ENCODE measurements around the gene CCDC12.

The CCDC12 gene

DNA sequence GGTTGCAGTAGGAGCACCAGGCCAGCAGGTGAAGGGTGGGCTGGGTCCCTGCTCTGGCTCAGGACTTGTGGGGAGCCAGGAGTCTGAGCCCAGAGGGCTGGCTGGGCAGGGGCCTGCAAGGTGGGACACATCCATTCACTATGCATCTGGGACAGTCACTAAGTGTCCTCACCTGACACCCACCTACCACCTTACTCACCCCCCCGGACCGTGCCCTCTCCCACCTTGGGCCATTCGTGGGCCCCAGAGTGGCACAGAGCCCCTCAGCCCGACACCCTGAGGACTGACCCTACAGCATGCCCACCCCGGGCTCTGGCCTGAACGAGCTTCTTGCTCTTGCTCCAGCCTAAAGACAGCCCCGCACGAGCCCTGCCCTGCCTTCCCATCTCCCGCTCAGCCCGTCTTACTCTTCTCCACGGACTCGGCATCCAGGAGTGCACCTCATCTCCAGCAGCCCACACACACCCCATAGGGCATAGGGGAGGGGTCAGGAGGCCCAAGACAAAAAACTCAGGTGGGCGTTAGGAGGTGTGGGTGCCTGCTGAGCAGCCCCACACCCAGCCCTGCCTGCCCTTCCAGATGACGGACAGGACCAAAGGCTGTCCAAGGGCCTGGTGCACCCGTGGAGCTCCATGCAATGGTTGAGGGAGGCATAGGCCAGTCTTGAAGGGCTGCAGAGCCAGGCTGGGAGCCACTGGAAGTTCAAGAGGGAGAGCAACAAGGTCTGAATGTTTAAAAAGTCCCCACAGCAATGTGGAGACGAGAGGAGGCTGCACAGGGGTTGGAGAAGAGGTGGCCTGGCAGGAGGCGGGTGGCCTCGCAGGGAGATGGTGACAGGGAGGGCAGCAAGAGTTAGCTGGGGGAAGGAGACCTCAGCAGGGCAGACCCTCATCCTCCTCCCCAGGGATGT lies 72.0 kb downstream of the CCDC12 start:
- no peak for DNase-seq (ENCODE audit: low read depth)

DNA sequence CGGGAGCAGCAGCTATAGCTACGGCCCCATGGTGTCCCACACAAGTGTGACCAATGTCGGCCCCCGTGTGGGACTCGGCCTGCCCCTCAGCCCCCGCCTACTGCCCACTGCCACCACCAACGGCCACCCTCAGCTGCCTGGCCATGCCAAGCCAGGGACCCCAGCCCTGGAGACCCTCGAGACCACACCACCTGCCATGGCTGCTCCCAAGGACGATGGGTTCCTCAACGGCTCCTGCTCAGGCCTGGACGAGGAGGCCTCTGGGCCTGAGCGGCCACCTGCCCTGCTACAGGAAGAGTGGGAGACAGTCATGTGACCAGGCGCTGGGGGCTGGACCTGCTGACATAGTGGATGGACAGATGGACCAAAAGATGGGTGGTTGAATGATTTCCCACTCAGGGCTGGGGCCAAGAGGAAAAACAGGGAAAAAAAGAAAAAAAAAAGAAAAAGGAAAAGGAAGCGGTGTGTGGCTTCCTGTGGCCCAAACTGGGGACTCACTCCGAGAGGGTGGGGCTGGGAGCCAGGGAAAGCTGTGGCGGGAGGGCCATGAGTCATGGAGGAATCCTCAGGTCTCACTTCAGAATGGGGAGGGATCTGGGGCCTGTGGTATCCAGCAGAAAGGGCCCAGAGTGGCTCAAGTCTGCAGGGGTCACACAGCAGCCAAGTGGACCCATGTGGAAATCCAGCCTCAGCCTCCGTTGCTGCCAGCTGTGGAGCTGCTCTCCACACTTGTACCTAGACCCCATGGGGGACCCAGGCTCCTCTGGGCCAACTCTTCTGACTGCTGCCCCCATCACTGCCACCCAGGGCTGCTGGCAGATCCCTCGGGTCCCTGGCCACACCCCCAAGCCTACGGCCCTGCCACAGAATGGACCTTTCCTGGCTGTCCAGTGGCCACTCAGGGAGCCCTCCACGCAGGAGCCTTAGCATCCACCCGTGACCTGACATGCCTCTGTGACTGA lies 72.9 kb downstream of the CCDC12 start:
- DNase-seq (ENCODE audit: low read depth) = no peak

DNA sequence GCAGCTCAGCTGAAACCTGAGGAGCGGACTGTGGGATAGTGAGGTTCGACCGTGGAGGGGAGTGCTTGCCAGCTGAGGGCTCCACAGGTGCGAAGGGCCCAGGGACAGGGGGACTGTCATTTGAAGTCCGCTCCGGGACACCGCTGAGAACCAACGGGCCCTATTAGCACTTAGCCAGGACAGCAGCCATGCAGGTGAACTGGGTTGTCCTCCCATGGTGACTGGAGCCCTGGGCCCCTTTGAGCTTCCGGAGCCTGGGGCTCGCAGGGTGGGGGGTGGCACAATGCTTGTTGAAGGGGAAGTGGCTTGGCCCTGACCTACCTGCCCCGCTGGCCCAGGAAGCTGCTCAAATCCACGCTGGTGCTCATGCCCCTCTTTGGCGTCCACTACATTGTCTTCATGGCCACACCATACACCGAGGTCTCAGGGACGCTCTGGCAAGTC lies 74.3 kb downstream of the CCDC12 start:
- DNase-seq (ENCODE audit: low read depth) = no peak

DNA sequence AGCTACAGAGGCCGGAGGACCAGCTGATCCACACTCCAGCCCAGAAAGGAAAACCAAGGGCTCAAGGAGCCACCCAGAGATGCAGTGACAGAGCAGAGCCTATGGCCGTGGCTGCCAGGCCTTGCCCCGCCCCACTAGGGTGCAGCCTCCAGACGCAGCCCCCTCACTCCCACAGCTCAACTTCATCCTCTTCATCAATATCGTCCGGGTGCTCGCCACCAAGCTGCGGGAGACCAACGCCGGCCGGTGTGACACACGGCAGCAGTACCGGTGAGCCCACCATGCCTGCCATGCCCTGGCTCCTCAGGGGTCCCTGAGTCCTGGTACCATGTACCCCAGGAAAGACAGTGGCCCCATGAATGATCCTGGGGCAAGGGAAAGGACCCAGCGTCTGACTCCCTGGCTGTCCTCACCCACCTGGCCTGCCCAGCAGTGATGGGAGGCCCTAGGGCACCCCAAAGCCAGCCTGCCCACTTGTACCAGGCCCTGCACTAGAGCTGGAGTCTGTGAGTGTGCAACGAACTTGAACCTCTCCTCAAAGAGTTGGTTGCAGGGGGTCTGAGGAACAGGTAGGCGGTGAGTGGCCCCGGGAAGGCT lies 74.9 kb downstream of the CCDC12 start:
- DNase-seq (ENCODE audit: low read depth) = no peak

DNA sequence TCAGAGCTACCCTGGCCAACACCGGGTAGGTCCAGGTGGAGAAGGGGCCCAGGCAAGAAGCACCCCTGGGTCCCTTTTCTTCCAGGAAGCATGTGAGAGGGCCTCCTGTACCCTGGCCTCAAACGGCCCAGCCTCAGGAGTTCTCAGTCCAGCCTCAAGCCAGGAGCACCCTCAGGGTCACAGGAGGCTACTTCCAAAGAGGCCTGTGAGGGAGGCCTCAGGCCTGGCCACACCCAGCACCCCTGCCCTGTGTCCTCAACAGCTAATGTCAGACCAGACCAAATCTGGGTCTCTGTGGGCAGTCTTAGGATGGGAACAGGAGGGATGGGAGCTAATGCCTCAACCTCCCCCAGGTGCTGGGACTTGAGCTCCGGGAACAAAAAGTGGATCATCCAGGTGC lies 75.5 kb downstream of the CCDC12 start:
- no peak for DNase-seq (ENCODE audit: low read depth)

DNA sequence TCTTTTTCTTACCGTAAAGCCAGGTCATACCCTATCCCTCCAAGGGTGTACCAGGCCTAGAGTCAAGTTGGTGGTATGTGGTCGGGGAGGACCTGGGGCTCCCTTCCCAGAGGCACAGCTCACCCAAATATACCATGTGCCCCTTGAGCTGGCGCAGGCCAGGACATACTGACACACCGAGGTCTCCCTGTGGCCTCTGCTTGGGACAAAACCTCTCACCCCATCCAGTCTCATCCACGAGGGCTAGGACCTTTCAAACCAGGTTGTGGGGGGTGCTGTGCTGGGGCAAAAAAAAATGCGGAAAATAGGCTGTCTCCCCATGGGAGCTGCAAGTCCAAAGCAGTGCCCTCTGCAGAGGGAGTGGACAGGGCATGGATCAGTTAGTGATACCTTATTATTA lies 76.2 kb downstream of the CCDC12 start:
- no peak for DNase-seq (ENCODE audit: low read depth)

DNA sequence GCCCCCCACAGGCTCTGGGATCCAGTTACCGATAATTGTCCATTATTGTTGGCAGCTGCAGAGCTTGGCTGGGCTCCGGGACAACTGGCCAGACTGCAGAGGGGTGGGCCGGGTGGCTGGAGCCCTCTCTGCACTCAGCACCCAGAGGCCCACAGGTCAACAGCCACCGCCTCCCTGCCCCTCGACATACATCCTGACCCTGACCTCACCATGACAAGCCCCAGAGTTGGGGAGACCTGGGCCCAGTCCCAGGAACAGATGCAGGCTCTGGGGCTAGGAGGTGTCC lies 76.6 kb downstream of the CCDC12 start:
- no peak for DNase-seq (ENCODE audit: low read depth)

DNA sequence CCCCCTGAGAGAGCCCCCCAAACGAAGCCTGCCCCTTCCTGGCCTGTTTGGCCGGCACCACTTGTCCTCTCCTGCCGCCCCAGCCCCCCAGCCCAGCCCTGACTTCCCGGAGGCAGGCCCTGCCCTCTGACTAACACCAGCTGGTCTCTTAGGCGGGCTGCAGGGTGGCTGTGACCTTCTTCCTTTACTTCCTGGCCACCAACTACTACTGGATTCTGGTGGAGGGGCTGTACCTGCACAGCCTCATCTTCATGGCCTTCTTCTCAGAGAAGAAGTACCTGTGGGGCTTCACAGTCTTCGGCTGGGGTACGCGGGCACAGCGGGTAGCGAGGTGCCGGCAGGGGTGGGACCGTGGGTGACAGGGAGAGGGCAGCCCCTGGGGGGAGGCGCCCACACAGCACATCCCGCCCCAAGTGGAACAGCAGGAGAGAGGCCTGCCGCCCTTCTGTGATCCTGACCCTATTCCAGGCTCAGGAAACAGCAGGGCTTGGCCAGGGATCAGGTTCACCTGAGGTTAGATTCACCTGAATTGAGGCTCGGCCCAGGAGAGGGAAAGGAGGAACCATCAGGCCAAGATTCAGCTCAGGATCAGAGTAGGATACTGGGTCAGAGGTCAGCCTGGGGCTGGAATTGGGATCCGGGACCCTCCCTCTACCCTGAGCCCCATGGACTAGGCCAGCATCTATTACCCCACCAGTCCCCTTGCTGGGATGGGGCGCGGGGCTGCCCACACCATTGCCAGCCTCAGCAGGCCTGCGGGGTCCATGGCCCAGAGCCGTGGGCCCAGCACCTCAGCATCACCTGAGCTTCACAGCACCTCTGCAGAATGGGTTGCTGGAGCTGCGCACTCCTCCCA lies 77.2 kb downstream of the CCDC12 start:
- no peak for DNase-seq (ENCODE audit: low read depth)

DNA sequence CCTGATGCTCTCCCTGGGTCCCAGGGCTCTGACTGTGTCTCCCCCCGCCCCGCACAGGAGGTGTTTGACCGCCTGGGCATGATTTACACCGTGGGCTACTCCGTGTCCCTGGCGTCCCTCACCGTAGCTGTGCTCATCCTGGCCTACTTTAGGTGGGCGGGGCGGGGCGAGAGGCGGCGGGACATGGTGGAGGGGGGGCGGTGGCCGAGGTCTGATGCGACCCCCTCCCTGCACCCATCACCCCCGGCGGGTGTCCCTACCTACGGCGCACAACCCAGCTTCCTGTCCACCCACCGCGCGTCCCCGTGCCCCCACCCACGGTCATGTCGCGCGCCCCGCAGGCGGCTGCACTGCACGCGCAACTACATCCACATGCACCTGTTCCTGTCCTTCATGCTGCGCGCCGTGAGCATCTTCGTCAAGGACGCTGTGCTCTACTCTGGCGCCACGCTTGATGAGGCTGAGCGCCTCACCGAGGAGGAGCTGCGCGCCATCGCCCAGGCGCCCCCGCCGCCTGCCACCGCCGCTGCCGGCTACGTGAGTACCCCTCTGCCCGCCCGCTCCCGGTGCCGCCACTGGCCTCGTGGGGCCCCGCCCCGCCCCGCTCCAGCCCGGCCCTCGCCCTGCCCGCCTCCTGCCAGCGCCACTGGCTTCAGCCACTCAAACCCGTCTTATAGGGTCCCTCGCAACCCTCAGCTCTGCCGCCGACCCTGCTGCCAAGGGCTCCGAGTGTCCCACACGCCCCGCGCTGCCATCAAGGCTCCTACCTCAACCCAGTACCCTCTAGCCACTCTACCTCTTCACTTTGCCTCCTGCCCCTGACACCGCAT lies 78.0 kb downstream of the CCDC12 start:
- no peak for DNase-seq (ENCODE audit: low read depth)

DNA sequence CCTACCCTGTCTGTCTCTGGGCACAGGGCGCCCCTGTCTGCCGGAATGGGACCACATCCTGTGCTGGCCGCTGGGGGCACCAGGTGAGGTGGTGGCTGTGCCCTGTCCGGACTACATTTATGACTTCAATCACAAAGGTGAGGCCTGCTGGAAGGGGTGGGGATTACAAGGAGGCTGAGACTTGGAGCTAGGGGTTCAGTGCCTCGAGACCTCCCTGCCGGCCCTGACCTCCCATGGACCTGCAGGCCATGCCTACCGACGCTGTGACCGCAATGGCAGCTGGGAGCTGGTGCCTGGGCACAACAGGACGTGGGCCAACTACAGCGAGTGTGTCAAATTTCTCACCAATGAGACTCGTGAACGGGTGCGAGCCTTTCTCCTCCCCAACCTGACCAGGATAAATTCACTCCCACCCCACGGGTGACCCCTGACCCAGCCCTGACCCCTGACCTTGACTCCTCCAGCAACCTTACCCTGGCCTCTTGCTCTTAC lies 78.7 kb downstream of the CCDC12 start:
- DNase-seq (ENCODE audit: low read depth) = no peak

DNA sequence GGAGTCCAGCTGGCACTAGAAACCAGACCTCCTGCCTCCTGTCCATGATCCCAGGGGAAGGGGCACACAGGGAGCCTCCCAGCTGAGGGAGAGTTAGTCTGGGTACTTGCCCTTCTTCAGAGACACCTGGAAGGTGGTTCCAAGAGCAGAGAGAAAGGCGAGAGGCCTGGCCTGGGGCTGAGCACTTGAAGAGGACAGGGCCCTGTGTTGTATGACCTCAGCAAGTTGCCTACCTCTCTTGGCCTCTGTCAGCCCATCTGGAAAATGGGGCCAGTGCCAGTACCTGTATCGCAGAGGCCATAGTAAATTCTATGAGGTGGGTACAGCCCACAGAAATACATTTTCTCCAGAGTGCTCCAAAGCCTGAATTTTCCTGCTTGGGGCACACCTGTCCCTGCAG lies 79.5 kb downstream of the CCDC12 start:
- no peak for DNase-seq (ENCODE audit: low read depth)

DNA sequence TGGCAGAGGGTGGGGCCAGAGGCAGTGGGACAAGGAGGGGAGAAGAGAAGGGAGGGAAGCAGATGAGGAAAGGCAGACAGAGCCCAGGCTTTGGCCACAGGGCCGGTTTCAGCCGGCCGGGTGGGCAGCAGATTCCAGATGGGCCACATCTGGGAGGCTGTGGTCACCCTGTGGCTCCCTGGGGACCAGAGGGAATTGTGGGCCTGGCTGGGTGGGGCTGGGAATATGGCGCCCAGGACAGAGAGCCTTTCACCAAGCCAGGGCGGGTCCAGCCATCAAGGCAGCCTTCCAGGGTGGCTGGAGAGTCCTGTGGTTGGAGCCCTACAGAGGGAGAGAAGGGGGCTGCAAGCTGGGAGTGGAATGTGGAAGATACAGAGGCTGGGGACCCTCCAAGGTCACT lies 80.2 kb downstream of the CCDC12 start:
- DNase-seq (ENCODE audit: low read depth) = no peak

DNA sequence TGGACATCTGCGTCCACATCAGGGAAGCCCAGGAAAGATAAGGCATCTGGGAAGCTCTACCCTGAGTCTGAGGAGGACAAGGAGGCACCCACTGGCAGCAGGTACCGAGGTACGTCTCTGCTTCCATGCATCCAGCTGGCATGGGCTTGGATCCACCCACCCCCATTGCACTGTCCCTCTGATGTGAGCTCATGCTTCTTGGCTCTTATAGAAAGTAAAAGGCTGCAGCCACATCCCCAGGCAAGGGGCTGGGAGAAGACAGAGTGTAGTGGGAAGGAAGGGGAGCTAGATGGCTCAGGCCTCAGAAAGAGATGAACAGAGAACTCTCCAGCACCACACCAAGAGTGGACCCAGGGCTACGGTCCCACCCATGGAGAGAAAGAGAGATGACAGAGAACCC lies 80.8 kb downstream of the CCDC12 start:
- DNase-seq (ENCODE audit: low read depth) = no peak

DNA sequence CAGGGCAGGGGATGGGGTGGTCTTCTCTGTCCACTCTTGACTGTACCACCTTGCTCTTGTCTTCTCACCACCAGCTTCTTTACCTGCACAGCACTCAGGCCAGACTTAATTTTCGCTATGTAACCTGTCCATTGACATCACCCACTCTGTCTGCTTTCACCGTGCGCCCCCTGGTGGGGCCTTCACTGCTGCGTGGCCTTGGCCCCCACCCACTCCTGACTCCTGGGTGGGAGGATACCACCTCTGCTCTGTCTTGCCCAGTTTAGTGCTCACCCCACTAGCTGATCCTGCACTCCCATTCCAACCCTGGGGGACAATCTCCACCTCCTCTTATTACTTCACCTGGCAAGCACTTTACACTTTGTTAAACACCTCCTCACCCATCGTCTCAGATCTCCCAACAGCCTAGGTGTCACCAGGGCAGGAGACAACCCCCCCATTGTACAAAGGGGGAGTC lies 81.3 kb downstream of the CCDC12 start:
- DNase-seq (ENCODE audit: low read depth) = peak; percentile 56

DNA sequence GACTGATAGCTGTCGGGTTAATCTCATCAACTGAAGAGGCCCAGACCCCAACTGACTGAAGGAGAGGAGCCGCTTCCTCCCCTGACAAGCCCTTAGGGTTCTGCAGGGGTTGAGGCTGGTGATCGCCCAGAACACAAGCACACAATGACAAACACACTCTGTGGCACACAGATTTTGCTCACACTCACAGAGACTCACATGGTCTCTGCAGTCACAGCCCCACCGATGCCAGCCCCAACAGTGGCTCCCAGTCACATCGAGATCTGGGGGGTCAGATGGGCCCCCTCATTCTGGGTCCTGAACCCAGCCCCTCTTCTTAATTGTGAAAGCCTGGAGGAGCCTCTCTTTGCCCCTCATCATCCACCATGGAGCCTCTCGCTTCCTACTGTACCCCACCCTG lies 82.3 kb downstream of the CCDC12 start:
- no peak for DNase-seq (ENCODE audit: low read depth)

DNA sequence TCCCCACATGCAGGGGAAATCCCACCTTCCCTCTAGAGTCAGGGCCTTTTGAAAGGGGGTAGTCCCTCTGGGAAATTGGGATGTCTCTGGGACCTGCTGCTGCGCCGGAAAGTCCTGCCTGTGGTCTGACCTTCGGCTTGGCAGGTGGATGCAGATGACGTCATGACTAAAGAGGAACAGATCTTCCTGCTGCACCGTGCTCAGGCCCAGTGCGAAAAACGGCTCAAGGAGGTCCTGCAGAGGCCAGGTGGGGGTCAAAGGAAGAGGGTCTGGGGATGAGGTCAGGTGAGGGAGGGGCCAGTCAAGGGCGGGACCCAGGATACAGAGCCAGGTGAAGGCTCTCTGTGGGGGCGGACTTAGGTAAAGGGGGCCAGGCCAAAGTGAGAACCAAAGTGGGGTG lies 82.8 kb downstream of the CCDC12 start:
- DNase-seq (ENCODE audit: low read depth) = no peak

DNA sequence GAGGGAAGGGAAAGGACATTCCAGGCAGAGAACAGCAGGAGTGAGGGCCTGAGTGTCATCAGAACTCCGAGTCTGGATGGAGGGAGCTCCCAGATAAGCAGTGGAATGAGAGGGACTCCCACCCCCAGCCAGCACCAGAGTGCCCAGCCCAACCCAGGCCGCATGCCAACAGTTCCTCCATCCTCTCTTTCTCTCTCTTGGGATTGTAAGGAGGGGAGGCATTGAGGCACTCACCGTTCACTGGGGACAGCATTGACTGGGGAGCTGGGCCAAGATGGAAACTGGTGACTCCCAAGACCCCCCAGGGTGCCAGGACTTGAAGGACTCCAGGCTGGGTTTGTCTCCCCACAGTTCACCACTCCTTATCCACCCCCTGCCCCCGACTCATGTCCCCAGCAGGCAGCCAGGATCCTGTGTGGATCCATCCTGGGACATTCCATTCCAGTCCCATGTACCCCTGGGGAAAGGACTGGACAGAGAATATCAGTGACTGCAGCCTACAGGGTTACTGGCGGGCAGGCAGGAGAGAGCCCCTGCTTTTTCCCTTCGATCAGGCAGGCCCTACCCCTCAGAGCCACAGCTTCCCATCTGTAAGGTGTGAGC lies 83.3 kb downstream of the CCDC12 start:
- no peak for DNase-seq (ENCODE audit: low read depth)

DNA sequence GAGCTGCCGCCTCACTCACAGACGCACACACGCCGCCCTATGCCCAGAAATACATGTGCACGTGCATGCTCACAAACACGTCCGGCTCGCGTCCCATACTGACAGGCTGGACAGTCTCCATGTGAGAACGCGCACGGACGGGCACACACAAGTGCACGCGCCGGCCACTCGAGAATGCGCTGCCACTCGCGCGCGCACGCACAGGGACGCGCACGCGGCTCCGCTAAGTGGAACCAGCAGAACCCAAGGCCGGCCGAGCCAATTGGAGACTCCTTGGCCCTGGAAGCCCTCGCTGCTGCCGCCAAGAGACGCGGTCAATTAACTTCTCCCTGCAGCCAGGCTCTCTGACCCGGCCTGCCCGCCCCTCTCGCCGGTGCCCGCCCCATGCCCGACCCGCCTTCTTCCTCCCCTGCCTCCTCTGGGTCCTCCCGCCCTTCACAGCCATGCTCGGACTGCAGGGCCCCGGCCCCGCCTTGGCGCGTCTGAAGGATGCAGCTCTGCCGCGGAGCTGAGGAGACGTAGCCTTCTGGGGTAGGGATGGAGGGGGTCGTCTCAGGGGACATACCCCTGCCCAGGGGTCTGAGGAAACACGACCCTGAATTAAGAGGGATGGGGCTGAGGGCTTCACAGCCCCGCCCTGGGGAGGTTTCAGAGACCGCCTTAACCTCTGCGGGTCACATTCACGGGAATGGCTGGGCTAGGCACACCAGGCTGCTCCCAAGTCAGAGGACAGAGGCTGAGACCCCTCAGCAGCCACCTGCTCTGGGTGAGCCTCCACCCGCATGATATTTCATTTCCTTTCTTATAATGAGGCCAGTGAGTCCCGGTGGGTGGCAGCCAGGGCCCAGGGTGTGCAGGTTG lies 84.0 kb downstream of the CCDC12 start:
- DNase-seq (ENCODE audit: low read depth) = no peak

DNA sequence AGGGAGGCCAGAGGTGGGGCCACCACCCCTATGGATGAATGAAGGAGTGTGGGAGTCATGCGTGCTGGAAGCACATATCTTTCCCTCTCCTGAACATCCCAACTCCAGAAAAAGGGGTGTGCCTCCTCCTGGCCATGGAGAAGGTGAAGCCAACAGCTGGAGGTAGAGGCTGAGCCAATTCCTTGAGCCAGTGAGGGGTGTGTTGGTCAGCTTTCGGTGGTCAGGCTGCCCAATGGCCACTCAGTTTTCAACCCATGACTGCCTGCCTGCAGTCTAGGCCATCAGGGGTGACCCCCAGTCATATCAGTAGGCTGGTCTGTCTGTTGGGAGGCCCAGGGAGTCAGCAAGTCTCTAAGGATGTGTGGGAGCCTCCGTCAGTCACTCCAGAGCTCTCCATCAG lies 85.4 kb downstream of the CCDC12 start:
- no peak for DNase-seq (ENCODE audit: low read depth)
